ENCODE data around the gene IFNA14.
"Not testable (repeated sequence)": the region's sequence is repeated elsewhere in the genome, so short reads cannot be mapped to it uniquely, and the experiment has no call there.

The IFNA14 gene

DNA sequence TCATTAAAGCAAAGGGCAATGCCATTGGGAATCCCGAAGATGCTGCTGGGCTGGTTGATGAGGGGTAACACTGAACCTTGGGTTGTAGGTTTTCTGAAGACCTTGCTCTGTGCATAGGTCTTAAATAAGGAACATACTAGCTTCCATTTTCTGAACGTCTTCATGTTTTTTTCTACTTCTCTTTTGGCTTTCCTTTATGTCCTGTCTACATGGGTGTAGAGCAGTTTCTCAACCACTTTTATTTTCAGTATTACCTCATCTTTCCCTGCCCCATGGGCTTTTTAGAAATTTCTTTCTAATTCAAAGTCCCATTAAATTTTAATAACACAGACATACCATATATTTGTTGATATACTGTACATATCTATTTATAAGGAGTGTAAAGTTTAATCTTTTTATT, at the start of gene IFNA14:
TSS of gene IFNA14 (minus strand) at position 95 of the 400 bp plus-strand sequence. CDS start at position 25, 70 bp downstream.
- no peak for DNase-seq

DNA sequence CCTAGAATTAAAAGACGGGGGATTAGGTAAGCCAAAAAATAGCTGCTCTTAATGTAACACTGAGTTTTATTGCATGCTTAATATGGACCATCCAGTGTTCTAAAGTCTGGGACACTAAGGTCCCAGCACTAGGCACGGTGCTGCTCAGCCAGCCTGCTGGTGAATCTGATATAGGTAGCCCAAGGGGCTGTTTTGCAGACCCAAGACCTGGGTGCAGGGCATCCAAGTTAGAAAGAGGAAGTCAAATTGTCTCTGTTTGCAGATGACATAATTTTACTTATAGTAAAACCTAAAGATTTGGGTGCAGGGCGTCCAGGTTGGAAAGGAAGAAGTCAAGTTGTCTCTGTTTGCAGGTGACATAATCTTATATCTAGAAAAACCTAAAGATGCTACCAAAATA, 47.5 kb upstream of the IFNA14 start:
- no peak for DNase-seq

DNA sequence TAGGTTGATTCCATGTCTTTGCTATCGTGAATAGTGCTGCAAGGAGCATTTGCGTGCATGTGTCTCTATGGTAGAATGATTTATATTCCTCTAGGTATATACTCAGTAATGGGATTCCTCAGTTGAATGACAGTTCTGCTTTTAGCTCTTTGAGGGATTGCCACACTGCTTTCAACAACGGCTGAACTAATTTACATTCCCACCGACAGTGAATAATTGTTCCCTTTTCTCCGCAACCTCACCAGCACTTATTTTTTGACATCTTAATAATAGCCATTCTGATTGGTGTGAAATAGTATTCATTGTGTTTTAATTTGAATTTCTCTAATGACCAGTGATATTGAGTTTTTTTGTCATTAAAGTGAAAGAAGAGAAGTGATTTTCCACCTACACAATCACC, 46.9 kb upstream of the IFNA14 start:
- DNase-seq: no peak

DNA sequence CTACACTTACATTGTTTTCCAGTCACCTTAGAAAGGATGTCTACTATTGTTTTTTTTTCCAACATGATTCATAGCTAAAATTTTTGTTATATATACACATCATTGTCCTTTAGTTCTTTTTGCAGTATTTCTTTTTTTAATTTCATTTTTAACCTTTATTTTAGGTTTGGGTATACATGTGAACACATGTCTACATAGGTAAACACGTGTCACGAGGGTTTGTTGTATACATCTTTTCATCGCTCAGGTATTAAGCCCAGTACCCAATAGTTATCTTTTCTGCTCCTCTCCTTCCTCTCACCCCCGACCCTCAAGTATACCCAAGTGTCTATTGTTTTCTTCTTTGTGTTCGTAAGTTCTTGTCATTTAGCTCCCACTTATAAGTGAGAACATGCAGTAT, 46.3 kb upstream of the IFNA14 start:
- no peak for DNase-seq

DNA sequence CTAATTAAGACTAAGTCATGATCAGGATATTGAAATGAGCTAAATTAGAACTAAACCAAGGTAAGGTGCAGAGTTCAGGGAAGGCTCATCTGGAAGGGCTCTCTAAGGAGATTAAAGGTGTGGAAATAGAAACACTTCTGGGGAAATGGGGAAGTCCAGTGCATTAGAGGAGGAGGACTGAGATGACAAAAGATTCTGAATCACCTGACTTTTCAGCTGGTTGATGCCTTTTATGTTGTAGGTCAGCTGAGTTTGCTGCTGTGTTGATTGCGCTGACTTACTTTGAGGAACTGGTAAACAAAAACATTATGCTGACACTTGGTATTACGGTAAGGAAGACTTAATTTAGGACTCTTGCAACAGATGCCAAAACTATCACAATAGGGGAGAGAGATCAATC, 41.5 kb upstream of the IFNA14 start:
- DNase-seq: no peak

DNA sequence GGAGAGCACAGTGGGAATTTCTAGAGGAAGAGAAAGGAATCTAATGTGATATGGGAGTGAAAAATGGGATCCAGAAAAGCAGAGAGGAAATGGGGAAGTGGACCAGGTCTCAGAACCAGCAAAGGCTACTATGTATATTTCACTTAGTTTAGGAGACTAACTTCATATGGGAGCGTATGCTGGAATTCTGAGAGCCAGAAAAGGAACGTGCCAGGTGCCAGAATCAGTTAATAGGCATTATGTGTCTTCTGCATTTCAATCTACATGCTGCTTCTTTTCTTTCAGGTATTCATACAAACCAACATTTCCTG, 28.5 kb upstream of the IFNA14 start:
- no peak for DNase-seq

DNA sequence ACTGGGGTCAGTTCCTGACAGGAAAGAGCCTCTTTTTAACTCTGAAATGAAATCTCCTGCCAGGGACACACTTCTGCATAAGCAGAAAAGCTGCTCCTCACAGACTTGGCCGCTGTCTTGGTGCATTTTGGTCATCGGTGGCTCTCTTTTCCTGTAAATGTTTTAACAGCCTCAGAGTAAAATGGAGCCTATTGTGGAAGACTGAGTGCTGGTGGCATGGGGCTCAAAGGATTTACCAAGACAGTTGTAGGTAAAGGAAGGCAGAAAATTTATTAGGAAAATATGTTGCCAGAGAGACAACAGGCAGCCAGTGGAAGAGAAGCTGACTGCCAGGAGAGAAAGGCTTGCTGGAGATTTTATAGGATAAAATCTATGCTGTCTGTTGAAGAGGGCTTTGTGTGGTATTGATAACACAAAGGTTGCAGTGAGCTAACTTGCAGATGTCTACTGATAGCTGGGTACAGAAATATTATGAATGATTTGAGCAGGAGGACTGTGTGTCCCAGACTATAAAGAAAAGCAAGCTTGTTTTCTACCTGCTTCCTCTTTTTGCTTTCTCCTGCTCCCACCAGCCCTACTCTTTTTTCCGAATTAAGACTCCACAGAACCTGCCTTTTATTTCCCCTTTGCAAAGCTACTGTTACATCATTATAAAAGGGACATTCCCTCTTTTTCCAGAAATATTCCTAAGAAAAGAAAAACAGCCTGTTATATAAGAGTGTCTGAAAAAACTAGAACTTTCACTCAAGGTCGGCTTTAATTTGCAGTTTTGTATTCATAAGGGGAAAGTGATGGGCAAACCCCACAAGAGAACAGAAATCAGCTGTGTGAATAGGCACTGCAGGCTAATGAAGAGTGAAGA, 27.9 kb upstream of the IFNA14 start:
- no peak for DNase-seq

DNA sequence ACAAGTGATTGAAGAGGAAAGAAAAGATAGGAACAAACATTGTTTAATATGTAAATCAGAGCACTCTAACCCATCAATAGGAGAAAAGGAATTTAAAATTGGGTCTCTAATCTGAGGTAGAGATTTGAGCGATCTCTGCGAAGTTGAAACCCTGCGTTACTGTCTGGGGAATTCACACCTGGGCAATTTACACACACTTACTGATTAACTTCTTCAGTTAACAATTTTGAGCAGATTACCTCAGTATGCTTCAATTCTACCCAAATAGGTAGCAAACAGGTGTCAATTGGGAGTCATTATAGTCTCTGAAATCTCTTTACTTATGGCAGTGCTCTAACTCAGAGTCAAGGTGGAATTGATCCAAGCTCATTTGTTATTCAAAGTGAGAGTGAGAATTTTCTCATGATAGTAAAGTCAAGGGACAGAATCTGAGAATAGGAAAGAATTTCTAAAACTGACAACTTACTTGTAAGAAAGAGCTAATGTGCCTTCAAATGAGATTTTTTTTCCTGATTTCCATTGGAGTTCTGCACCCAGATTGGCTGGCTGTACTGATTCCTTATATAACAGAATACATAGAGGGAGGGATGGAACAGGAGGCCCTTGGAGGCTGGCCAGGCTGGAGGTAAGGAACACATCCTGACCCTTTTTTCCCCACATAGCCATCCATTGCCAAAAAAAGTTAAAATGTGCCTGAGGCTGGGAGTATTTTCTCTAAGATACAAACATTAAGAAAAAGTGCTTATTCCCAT, 27.1 kb upstream of the IFNA14 start:
- DNase-seq: no peak

DNA sequence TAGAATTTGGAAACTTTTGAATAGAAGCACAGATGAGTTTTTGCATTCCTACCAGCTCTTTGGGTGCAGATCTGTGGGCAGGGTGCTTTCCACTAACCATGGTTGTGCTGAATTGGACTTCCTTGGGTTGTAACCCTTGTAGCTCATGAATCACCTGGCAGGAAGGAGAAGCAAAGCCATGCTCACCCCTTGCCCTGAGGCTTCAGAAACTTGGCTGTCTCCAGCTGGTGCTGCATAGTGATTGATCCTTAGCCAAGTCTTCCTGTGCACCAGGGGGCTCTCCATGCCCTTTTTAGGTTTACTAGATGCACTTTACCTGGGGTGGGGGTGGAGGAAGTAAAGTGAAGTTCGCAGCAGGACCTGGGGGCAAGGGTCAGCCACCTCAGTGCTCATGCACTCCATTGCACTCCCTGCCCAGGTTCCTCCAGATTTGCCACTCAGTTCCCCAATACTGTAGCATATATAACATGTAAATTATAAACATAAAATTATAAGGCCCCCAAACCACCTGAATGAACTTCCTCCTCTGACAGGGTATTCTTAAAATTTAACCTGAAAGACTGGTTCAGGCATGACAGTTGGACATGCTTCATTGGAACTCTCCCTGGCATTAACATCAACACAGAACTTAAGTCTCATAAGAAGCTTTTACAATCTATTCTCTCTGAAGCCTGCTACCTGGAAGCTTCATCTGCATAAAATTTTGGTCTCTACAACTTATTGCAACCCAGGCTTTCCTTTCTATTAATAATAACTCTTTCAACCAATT, 25.8 kb upstream of the IFNA14 start:
- no peak for DNase-seq

DNA sequence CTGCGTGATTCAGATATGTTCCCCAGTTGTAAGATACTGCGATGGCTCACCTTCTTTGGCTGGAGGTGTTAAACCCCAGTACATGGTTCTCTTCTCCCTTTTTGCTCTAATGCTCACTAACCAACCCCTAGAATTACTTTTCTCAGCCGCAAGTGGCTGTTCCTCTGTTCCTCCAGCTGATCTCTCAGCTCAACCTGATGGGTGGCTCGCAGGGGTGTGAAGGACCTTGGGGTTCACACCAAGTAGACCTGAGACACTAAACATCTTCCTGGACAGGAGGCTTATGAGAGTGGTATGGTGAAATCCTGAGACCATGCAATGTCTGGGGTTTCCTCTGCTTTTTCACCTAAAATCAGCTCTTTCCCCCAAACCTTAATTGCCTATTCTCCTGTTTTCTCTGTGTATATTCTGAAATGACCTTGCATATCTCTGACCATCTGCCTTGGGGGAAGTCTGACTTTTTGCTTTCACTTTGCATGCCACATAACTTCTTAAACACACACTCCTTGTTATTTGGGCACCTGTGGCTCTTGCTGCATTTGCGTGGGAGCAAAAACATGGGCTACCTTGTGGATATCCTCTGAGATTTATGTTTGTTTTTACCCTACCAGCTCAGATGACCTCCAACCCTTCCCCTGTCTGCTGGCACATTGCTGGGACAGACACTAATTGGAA, 15.9 kb upstream of the IFNA14 start:
- no peak for DNase-seq

DNA sequence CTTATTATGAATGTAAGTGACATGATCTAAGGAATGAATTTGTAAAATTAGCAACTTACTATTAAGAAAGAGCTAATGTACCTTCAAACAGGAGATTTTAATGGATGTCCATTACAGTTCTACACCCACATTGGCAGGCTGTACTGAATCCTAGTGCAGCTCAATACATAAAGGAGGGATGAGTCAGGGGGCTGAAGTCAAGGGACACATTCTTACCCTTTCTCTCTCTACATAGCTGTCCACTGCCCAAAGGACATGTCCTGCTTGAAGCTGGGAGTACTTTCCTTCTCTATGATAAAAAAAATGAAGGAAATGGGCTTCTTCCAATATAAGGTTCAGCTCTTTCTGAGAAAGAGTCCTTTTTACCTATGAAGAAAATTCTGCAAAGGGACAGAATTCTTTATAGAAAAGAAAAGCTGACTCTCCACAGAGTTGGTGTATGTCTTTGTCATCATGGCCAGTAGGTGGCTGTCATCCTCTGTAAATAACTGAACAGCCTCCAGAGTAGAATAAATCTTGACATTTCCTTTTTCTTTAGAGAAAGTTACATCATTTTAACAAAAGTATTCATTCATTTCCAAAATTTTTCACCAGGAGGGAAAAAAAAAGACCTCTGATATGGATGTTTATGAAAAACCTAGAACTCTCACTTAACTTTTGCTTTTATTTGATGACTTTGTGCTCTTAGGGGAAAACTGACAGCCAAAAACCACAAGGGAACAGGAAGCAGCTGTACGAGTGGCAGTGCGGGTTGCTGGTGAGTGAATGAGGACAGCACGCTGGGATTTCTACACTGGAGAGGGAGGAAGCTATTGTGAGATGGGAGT, 13.1 kb upstream of the IFNA14 start:
- peak; percentile 13 for DNase-seq

DNA sequence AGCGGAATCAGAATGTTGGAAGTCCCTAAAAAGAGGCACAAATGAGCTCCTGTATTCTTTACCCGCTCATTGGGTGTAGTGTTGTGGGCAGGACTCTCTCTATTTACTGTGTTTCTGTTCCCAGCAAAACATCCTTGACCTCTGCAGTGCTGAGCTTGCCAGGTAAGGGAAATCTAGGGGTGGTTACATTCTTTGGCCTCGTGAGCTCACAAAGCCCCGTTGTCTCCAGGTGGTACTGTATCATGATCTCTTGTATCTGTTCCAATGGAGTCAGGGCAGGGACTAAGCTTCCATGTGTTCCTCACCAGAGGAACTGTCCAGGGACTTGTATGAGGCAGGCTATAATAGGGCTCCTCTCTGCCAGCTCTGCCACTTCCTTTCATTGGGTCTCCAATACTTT, 11.8 kb upstream of the IFNA14 start:
- DNase-seq: no peak

DNA sequence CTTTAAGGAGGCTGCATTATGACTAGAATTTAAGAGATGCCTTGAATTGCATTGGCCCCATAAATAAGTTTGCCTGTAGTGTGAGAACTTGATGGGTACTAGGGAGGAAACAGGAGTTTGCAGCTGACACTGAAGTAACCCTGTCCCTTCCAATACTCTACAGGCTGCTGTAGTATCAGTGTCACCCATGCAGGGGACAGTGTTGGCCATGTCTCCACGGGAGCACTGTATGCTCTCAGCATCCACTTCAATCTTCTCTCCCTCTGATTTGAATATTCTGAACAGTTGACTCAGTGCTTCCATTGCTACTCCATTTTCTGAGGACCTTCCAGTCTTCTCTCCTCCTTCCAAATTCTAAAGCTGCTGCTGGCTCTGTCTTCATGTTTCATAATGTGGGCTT, 11.4 kb upstream of the IFNA14 start:
- no peak for DNase-seq

DNA sequence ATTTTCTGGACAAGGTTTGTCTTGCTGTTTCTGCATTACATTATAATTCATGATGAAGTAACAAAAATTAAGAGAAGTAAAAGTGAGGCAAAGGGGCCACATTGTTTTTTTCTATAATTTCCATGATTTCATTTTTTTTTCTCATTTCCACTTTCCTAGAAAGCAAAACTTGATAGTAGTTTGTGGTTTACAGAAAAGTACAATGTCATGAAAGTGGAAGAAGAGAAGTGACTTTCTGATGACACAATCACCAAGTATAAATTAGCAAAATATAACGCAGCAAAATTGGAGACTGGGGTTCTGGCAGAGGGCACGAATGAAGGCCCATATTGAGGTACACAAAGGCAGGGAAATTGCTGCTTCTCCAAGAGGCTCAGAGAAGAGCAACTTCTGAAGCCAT, 5.0 kb upstream of the IFNA14 start:
- DNase-seq: no peak

DNA sequence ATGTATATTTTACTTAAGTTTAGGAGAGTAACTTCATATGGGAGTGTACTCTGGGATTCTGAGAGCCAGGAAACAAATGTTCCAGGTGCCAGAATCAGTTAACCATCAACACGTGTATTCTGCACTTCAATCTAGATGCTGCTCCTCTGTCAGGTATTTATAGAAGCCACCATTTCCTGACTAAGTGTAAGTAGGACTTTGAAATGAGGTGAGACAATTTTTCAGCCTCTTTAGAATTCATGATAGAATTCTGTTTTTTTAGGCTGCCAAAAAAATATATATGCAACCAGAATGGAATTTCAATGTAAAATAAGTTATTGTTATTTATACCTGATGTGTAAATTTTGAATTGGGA, 3.5 kb downstream of the IFNA14 start:
- DNase-seq: not testable (repeated sequence)

DNA sequence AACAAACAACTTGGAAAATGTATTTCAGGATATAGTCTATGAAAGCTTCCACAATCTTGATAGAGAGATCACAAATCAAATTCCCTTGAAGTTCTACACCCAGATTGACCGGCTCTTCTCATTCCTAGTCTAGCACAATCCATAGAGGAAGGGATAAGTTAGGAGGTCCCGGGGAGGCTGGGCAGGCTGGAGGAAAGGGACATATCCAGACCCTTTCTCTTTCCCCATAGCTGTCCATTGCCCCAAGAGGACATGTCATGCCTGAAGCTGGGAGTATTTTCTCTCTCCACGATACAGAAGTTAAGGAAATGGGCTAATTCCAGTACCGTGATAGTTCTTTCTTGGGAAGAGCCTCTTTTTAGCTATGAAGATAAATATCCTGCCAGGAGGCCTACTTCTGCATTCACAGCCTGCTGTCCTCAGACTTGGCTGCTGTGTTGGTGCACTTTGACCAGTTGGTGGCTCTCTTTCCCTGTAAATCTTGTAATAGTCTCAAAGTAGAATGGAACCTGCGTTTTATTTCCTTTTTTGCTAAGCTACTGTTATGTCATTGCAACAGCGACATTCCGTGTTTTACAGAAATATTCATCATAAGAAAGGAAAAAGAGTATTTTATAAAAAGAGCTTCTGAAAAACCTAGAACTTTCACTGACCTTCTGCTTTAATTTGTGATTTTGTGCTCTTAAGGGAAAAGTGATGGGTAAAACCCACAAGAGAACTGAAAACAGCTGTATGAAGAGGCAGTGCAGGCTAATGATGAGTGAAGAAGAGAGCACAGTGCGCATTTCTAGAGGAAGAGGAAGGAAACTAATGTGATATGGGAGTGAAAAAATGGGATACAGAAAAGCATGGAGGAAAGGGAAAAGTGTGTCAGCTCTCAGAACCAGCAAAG, 4.1 kb downstream of the IFNA14 start:
- DNase-seq: not testable (repeated sequence)

DNA sequence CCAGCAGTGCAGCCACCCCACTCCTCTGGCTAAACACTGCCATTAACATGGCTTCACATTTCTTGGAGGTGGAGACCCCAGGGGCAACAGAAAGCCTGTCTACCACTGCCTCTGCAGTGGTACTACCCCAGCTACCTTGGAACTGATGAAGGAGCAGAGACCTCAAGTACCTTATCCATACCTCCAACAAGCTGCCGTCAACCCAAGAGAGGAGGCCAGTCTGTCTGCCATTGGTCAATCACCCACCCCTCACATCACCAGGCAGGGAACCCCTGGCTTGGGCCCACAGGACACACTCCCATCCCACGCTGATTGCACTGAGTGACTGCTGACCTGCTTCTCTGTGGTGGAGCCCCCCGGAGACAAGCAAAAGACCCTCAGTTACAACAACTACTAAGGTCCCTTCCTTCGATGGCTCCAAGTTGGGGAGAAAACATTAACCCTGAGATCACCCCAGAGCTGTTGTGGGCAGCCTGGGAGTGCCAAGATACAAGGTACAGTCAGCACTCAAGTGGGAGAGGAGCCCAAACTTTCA, 5.6 kb downstream of the IFNA14 start:
- no peak for DNase-seq

DNA sequence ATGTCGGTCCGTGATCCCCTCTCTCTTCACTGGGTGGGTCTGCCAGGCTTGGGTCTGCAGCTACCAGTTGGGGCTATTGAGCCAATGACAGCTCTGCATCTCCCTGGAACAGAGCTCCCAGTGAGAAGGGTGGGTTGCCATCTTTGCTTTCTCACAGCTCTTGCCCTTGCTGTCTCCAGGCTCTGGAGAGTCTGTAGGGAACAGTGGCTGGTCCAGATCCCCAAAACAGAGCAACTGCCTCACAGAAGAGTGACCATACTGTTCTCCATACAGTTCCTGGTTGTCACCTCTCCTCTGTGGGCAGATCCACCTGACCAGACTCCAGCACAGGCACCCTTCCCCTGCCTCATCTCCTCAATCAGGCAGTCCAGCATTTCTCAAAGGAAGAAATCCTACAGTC, 6.5 kb downstream of the IFNA14 start:
- DNase-seq: no peak

DNA sequence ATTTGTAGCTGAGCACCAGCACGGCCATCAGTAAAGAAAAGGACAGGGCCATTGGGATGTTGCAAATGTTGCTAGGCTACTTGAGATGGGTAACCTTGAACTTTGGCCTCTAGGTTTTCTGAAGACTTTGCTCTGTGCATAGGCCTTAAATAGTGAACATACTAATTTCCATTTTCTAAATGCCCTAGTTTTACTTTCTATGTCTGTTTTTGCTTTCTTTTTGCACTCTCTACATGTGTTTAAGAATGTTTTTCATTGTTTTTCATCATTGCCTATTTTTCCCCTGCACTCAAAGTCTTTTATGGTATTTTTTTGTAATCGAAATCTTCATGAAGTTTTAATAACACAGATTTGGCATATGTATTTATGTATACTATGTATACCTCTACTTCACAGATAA, 11.7 kb downstream of the IFNA14 start, which contains the start of gene IFNA17:
TSS of gene IFNA17 (minus strand) at position 101 of the 400 bp plus-strand sequence. CDS start at position 52, 49 bp downstream.
- DNase-seq: no peak

DNA sequence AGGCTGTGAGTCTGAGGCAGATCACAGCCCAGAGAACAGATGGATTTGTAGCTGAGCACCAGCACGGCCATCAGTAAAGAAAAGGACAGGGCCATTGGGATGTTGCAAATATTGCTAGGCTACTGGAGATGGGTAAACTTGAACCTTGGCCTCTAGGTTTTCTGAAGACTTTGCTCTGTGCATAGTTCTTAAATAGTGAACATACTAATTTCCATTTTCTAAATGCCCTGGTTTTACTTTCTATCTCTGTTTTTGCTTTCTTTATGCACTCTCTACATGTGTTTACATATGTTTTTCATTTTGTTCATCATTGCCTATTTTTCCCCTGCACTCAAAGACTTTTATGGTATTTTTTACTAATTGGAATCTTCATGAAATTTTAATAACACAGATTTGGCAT, 22.6 kb downstream of the IFNA14 start, which contains the start of gene IFNA16:
TSS of gene IFNA16 (minus strand) at position 101 of the 400 bp plus-strand sequence. CDS start at position 95, 6 bp downstream.
- not testable (repeated sequence) for DNase-seq

All from SHP77 treated with DMSO at 0.1 percent for 48 hours (cell line).